ENCODE measurements around the gene ZG16B. TPM values are rescaled to one million over a fixed set of nuclear protein-coding genes. Genes with fewer than 3 reads are reported as not detected.

The ZG16B gene
- total RNA-seq, 1 experiment from 2014 or later: not detected

DNA sequence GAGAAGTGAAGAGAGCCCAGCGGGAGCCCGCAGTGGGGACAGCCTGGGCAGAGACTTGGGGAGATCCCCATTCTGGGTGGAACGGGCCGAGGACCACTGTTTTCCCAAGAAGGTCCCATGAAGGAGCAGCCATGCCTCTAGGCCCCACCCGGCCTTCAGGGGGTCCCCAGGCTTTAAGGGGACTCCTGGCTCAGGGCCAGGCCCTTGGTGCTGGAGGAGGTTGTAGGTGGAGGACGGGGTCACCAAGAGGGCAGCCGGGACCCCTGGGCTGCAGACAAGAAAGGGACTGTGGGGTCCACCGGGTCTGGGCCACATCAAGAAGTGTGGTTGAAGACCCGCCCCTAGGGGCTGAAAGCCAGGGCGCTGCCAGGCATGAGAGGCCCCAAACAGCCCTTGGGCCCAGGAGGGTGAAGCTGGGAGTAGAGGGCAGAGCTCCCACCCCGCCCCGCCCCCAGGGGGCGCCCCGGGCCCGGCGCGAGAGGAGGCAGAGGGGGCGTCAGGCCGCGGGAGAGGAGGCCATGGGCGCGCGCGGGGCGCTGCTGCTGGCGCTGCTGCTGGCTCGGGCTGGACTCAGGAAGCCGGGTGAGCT, 13.3 kb upstream of the ZG16B start, which contains the start of gene PRSS21:
Gene PRSS21, plus strand, starts transcription at position 487 of the 589 bp plus-strand sequence. Its CDS starts 32 bp downstream, at position 519.
- no peaks in the 10 kb centered on the region for H3K79me2 ChIP-seq (ENCODE audit: insufficient read depth, low read length)

More for the DNA sequence above, 13.3 kb upstream of the ZG16B start, which contains the start of gene PRSS21:
- Histone ChIP-seq H4K91ac (ENCODE audit: insufficient read length, low read depth, low read length) (no peak within 1 kb of the TSS), H3K9me3 (ENCODE audit: control insufficient read depth, low read depth, low read length) (no peaks in the 10 kb centered on the region), H2BK15ac (ENCODE audit: low read depth, low read length) (no peak within 1 kb of the TSS), H3K23me2 (ENCODE audit: insufficient read length, low read depth, low read length, poor library complexity, severe bottlenecking) (no peaks in the 10 kb centered on the region), H3K79me1 (ENCODE audit: insufficient read depth, low read depth, low read length, poor library complexity, severe bottlenecking) (no peaks in the 10 kb centered on the region), H2BK5ac (ENCODE audit: insufficient read length, low read length) (no peak within 1 kb of the TSS), H3K56ac (ENCODE audit: insufficient read length, low read depth, low read length) (no peak within 1 kb of the TSS), H4K20me1 (ENCODE audit: control insufficient read depth, insufficient read depth, insufficient read length) (no peaks in the 10 kb centered on the region), H3K23ac (ENCODE audit: insufficient read length, low read depth, low read length) (no peak within 1 kb of the TSS), H3K4me1 (ENCODE audit: insufficient read depth, low read length) (no peaks in the 10 kb centered on the region), H2AK5ac (ENCODE audit: insufficient read length, low read length) (no peak within 1 kb of the TSS), H4K5ac (ENCODE audit: insufficient read length, low read depth, low read length) (no peak within 1 kb of the TSS), H2AFZ (ENCODE audit: low read length) (no peak within 1 kb of the TSS), H3K27me3 (ENCODE audit: insufficient read depth, low read length) (no peaks in the 10 kb centered on the region), H2BK12ac (ENCODE audit: insufficient read length, low read depth, low read length) (no peak within 1 kb of the TSS), H3K27ac (ENCODE audit: insufficient read length, low read depth, low read length) (no peak within 1 kb of the TSS), H2BK20ac (ENCODE audit: low read depth, low read length, poor library complexity, severe bottlenecking) (no peak within 1 kb of the TSS), H3K14ac (ENCODE audit: insufficient read depth, low read length) (no peak within 1 kb of the TSS), H3K18ac (ENCODE audit: insufficient read length, low read depth, low read length) (no peak within 1 kb of the TSS), H4K8ac (replicated peaks; ENCODE audit: insufficient read length, low read depth, low read length) (no peak within 1 kb of the TSS), H3K4ac (ENCODE audit: low read depth, low read length) (no peak within 1 kb of the TSS), H3K4me2 (ENCODE audit: insufficient read depth, insufficient read length, low read length) (no peak within 1 kb of the TSS), H2BK120ac (ENCODE audit: low read depth, low read length, poor library complexity, severe bottlenecking) (no peak within 1 kb of the TSS), H3K9ac (ENCODE audit: extremely low read depth, insufficient read length, low read length) (no peak within 1 kb of the TSS), H3T11ph (ENCODE audit: low read length) (no peak within 1 kb of the TSS)
- Mint-ChIP-seq H3K27ac (no peak within 1 kb of the TSS), H3K27me3 (ENCODE audit: low read depth) (no peaks in the 10 kb centered on the region; the same call in 1 of the 2 replicates), H3K4me3 (no peak within 1 kb of the TSS), H3K36me3 (ENCODE audit: insufficient read depth in 1 of 3, low read depth in 3 of 3) (no peaks in the 10 kb centered on the region; a peak in 1 of 7 replicates), H3K4me1 (peaks cover 2% of the 10 kb centered on the region in 2 experiments; a peak in 3 of 4 replicates), H3K9me3 (no peaks in the 10 kb centered on the region)
- WGBS (ENCODE audit: extremely low coverage, insufficient read length, low lambda C conversion rate): no CpG with 5 or more reads among the region's 28 CpGs
- peak; percentile 64 for DNase-seq
- TF ChIP-seq, protein P1, sequence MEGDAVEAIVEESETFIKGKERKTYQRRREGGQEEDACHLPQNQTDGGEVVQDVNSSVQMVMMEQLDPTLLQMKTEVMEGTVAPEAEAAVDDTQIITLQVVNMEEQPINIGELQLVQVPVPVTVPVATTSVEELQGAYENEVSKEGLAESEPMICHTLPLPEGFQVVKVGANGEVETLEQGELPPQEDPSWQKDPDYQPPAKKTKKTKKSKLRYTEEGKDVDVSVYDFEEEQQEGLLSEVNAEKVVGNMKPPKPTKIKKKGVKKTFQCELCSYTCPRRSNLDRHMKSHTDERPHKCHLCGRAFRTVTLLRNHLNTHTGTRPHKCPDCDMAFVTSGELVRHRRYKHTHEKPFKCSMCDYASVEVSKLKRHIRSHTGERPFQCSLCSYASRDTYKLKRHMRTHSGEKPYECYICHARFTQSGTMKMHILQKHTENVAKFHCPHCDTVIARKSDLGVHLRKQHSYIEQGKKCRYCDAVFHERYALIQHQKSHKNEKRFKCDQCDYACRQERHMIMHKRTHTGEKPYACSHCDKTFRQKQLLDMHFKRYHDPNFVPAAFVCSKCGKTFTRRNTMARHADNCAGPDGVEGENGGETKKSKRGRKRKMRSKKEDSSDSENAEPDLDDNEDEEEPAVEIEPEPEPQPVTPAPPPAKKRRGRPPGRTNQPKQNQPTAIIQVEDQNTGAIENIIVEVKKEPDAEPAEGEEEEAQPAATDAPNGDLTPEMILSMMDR (conservative IDR thresholded peaks at IDR 0.05): peak; percentile 60

Data from H9 (cell line).